Dermis microvascular lymphatic vessel endothelial cell (primary cell): ENCODE results near the gene FRMD4A. TPM values are rescaled to one million over a fixed set of nuclear protein-coding genes. Genes with fewer than 3 reads are reported as not detected.

Experiments used
- DNase-seq, 2 donors: peaks; one replicate each; pipeline versions ENCODE4 v3.0.0 to v3.0.0-alpha.2; 2010; ENCODE audit warnings: low read depth in 2 of 2
- total RNA-seq: library from RNA; depleted of rRNA; stranded (reverse); fragments of >200 nt; gene quantifications from 2 replicates; pipeline ENCODE4 v1.2.1, GENCODE V29; 2014

The FRMD4A gene
- total RNA-seq, 1 donor from 2014 or later: 16.3 TPM

- no peak for DNase-seq
These were observed 645.8 kb downstream of the FRMD4A start for GRCh38 chr10:13684806-13685482.

DNA sequence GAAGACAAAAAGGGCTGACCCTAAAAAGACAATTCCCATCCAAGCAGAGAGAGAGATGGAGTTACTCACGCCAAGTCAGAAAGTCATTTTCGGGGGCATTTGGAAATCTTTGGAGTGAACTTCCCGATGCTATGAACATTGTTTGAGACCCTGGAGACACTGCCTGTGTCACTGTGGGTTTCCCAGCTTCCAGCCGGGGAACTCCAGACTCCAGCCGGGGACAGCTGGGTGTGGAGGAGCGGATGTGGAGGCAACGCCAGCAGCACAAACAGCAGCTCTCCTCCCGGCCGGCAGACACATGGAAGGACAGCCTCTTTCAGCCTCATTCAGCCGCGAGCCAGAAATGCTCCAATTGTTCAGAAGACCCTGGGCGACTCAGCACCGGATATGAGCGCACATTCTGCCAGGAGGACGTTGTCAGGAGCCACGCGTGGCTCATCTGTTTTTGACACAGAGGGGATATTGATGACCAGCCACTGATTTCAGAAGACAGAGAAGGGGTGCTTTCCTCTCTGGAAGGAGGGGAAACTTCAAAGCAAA, 646.4 kb downstream of the FRMD4A start:
- DNase-seq: peak; percentile 86 to 98

GRCh38 chr10:13683017-13683416, 647.7 kb downstream of the FRMD4A start:
- no peak for DNase-seq

DNA sequence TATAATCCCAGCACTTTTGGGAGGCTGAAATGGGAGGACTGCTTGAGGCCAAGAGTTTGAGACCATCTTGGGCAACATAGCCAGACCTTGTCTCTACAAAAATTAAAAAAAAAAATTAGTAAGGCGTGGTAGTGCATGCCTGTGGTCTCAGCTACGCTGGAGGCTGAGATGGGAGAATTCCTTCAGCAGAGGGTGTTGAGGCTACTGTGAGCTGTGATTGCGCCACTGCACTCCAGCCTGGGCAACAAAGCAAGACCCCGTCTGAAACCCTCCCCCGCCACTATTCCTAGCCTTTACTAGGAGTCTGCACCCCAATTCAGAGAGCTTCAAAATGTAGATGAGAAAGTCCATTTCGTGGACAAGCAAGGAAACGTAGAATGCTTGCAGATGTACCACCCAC, 648.8 kb downstream of the FRMD4A start:
- DNase-seq: no peak

DNA sequence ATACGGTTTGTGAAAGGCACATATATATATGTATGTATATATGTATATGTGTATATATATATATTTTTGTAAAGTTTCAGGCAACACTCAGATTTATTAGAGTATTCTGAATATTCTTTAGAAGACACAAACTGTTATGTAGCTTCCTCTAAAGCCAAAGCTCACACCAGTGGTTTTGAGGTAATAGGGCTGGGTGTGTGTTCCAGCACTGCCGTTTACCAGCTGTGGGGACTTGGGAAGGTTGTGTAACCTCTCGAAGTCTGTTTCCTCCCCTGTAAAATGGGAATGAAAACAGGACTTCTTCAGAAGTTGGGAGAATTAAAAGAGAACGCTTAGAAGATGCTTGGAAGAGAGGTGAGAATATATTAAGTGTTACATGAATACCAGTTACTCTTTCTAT, 649.2 kb downstream of the FRMD4A start:
- DNase-seq: no peak

- no peak for DNase-seq
These were observed 649.6 kb downstream of the FRMD4A start for GRCh38 chr10:13681095-13681494.

- no peak for DNase-seq
These were observed 652.5 kb downstream of the FRMD4A start for GRCh38 chr10:13678101-13678843.

DNA sequence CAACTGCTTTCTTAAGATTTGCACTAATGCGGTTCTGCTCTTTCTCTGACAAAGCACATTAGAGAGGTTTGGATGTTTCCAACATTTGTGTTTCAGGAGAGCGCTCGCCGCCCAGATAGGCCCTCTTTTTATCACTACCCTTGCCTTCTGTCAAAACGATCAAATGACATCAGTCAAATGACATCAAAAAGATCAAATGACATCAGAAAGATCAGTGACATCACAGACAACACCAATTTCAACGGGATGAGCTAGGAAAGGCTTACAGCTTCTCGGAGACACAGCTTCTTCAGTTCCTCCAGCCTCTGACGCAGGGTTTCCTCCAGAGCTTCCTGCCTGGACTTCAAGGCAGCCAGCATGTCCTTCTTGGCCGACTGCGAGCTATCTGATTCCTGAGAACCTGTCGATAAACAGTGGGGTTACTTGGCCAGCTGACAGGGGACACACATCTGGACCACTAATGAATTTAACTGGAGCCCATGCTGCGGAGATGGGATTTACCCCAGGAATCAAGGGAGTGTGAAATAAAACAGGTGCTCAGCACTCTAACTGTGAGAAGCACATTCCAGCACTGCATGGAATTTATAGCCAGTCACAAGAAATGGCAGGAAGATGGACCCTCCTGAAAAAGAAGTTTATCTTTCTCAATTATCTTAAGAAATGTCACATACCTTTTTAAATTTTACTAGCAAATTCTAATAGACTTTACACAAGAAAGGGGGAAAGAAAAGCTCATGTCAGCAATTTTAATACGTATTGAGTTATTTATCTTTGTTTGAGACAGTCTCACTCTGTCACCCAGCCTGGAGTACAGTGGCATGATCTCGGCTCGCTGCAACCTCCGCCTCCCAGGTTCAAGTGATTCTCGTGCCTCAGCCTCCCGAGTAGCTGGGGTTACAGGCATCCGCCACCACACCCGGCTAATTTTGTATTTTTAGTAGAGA, 655.8 kb downstream of the FRMD4A start:
- peak in 1 of 2 donors; percentile 45 for DNase-seq

DNA sequence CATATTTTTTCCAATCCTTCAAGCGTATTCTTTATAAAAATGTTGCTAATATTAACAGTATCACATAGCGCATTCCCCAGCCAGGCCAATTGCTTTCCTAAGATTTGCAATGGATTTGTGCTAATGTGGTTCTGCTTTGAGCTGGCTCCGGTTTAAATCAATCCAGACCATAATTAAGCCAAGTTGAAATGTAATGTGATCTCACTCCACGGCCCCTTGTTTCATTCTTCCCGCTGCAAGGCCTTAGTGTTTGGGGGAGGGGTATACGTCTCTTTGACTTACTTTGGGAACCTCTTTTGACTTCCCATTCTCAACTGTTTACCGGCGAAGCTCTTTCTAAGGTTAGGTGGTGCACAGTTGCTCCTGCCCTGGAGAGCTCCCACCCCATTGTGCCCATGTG, 657.6 kb downstream of the FRMD4A start:
- no peak for DNase-seq

- no peak for DNase-seq
These were observed 658.2 kb downstream of the FRMD4A start for GRCh38 chr10:13672548-13672947.

DNA sequence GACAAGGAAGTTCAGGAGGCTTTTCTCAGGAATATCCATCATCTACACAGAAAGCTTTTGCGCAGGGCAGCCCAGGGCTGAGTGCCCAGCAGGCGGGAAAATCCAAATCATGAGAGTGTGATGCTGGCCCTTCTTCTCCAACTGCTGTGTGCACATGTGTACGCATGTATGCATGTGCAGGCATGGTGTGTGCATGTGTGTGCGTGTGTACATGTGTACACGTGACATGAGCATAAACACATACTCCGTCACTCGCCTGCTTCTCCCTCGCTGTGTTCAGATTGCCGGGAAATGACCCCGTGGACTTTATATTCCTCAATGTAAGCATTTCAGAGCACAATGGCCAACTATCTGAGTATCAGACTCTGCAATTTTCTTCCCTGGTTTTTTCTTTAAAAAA, 658.8 kb downstream of the FRMD4A start:
- no peak for DNase-seq

DNA sequence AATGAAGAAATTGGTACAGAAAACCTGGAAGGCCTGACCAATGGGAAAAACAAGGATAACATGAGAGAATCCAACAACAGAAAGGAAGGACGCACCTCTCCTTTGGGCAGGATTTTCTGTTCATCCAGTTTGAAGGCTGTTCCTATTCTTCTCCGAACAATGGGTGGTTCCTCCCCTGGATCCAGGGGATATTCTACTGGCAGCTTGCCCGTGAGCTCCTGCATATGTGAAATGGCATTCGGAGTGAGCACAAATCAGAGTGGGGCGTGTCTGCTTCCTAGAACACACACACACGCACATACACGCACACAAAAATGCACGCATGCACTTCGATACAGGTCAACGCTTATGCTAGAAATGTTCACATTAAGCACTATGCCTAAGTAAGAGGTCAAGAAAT, 660.4 kb downstream of the FRMD4A start:
- peak; percentile 28 to 78 for DNase-seq

DNA sequence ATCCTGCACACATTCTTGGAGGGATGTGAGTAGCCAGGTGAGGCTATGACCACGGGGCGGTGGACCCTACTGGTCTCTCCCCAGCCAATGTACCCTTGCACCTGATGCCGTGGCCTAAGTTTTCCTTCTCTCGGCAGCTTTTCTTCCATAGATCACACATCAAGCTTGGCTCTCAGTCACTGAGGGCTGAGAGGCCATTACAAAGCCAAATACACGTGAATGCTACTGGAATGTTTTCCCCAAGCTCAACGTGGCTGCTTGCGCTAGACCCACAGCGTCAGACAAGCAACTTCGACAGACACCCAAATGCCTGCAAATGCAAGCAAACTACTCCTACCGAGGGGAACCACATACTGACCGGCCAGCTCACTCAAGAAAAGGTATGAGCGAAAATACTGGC, 660.8 kb downstream of the FRMD4A start:
- DNase-seq: peak in 1 of 2 donors; percentile 11

GRCh38 chr10:13669182-13669855, 661.4 kb downstream of the FRMD4A start:
- DNase-seq: no peak

- DNase-seq: no peak
These were observed 662.6 kb downstream of the FRMD4A start for GRCh38 chr10:13668126-13668525.

GRCh38 chr10:13665516-13666262, 665.0 kb downstream of the FRMD4A start:
- no peak for DNase-seq

DNA sequence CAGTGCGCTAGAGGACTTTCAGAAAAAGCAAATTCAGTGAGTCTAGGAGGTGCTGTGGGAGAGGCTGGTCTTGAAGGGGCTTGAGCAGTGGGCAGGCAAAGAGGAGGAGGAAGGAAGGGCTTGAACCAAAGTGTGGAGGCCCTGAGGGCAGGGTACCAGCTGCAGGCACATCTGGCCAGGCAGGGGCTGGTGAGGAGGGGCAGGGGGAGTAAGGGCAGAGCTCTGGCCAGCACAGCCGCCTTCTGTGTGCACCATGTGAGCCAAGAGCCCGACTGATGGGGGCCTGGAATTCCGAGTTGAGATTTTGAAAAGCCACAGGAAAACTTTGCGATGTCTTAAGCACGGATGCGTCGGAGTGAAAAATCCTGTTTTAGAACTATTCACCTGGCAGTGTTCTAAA, 669.5 kb downstream of the FRMD4A start:
- no peak for DNase-seq

GRCh38 chr10:13660551-13660920, 670.2 kb downstream of the FRMD4A start:
- no peak for DNase-seq

DNA sequence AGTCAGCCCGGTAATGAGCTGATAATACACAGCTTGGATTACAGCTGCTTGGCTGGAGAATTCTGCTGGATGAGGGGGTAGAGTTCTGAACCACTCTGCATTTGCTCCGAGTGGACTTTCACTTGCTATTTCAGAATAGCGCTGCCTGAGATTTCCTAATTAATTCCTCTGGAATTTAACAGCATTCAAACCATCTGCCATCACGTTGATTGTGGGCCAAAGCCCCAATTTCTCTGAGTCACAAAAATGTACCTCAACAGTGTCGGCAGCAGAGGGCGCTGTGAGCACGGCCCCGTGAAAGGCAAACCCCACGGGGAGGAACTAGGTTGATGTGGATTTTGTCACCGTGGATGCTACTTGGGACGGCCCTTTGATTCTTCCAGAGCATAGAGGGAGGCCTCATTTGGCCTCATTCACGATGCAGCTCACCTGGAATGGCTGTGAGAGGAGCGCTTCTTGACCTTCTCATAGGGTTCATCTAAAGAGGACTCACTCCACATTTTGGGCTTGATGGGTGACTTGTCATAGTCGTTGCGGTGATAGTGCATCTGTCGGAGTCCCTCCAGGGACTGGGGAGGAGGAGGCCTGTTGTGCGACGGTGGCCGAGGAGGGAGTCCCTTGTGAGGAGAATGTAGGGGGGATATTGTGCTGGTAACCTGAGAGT, 670.7 kb downstream of the FRMD4A start:
- peak; percentile 15 to 64 for DNase-seq
